Activated CD4-positive, alpha-beta T cell treated with anti-CD3 and anti-CD28 coated beads for 1 hour (primary cell): ENCODE data around the gene RBM19.
"Not testable (repeated sequence)": the region's sequence is repeated elsewhere in the genome, so short reads cannot be mapped to it uniquely, and the experiment has no call there.

ENCODE experiments used
- DNase-seq: peaks from one replicate; pipeline ENCODE4 v3.0.0-alpha.2; 2020

RBM19 gene

DNA sequence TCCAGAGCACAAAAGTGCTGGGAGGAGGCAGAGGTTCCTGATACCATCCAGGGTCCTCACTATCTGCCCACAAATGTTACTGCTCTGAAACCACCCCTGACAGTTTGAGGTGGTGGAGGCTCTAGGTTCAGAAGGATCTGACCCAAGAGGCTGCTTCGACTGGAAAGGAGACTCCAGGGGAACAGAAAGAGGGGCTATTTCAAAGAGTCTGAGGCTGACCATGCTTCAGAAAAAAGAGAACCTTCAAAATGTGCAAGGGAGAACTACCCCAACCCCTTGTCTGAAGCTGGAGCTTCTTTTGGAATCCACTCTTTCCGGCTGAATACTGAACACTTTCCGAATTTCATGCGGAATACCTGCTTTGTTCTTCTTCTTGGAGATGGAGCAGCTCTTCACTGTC lies 41.8 kb downstream of the RBM19 start:
- DNase-seq: no peak

DNA sequence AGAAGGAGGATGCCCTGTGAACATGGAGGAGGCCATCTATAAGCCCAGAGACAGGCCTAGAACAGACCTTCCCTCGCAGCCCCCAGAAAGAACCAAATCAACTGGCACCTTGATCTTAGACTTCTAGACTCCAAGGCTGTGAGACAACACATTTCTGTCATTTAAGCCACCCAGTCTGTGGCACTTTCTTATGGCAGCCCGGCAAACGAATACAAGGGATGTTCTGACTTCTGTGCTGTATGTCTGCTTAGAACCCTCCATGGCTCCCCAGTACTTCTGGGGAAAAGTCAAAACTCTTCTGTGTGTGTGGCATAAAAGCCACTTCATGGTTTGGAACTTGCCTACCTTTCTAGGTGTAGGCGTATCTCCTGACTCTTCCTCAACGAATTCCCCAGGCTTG lies 42.9 kb downstream of the RBM19 start:
- no peak for DNase-seq

DNA sequence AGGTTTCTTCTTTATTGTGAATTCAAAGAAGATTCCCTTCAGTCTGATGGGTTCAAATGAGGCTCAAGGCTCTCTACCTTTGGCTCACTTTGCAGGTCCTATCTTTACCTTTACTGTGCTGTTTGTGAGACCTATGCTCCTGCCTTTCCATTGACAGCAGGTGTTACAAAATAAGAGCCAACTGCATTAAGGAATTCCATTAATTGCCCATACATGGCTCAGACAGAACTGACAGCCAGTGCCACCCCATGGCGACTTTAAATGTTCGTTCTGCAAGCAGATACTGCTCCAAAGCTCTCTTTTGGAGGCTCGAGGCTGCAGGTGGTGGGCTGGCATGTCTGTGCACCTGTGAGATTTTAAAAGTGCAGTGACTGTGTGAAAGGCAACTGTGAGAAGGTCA lies 44.7 kb downstream of the RBM19 start:
- DNase-seq: no peak

DNA sequence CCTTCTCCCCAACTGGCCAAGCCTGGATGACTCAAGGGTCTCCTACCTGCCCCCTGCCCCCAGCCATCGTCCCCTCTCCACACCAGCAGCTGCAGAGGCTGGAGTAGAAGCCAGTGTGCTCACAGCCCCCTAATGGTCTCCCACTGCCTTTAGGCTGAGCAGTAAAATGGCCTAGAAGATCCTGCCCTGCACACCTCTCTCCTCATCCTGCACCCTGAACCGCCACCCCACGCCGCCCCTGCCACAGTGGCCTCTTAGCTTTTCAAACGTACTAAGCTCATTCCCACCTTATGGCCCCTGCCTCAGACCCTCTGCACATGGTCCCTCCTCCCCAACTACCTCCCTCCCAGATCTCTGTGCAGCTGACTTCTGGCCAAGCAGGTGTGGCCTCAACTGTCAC lies 46.3 kb downstream of the RBM19 start:
- no peak for DNase-seq

DNA sequence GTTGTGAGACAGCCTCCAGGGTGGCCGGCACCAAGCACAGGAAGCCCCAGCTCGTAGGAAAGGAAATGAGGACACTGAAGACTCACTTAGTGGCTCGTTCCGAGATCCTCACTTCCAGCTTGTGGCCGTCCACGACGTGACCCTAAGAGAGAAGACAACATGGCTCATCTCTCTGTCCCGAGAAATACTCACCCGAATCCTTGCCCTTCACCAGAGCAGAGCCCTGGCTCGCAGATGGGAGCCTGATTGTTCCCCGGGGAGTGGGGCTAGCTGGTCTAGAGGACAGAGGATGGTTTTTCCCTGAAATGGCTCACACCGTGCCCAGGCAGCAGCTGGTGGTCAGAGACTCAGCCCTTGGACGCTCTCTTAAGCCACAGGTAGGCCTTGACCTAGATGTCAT lies 47.8 kb downstream of the RBM19 start:
- DNase-seq: no peak

DNA sequence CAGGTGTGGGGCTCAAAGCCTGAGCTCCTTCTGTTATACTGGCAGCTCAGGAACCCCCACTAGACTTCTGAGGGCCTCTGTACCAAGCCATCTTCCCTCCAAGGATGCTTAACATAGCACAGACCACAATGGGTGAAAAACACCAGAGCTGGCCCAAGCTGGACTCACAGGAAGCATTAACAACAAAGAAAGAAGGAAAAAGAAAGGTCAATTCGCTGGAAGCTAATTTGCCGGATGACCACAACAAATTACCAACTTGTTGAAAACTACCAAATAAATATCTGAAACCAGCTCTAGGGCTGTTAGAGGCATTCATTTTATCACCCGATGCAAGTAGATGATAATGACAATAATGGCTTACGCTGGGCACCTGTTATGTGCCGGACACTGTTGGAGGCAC lies 48.7 kb downstream of the RBM19 start:
- no peak for DNase-seq

DNA sequence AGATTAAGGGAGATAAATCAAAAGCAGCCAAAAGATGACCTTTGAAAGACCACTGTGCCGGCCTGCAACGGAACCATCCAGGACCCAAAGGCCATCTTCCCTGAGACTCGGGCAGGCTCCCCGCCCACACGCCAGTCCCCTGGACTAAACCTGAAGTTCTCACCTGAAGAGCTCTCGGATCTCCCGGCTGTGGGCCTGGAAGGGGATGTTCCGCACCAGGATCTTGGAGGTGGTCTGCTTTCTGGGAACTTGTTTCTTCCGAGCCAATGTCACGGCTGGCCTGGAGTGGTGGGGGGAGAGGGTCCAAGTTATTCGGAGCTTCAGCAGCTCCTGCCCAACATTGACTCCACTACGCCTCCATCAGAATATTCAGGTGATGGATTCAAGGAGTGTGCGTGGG lies 51.3 kb downstream of the RBM19 start:
- no peak for DNase-seq

DNA sequence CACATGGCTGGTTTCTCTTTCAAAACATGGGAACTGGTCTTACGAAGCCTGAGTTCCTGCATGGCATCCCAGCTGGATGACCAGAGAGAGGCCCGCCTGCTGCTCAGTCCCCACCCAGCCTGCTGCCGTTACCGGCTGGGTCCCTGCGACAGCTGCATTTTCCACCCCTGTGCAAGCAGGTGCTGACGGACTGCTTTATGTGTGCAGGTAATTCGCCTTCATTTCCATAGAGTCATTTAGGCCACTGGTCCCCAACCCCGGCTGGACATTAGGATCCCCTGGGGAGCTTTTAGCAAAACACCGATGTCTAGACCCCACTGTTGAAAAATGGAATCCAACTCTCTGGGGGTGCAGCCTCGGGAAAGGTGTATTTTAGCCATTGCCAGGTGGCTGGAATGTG lies 51.9 kb downstream of the RBM19 start:
- no peak for DNase-seq

DNA sequence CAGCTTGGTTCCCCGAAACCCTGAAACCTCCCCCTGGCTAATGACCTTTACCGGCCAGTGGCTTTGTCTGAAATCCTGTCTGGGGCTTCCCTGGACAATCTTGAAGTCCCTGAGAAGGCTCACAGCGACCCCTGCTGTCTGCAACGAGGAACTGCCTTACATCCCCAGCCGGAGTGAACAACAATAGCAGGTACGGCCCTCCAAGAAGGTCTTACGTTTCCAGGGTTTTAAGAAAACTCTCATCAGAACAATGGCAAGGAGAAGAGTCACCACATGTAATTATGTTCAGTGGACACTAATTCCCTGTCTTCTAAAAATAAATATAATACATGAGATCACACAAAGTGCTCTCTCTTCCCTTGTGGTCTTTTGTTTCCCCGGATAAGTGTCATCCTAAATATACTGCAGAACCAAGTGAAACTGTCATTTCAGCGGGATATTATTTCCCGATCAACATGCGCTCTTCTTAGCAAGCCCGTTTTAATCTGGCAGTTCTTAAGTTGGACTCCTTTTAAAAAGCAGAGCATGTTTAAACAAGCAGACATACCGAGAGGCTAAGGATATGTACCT lies 53.3 kb downstream of the RBM19 start:
- peak; percentile 13 for DNase-seq

DNA sequence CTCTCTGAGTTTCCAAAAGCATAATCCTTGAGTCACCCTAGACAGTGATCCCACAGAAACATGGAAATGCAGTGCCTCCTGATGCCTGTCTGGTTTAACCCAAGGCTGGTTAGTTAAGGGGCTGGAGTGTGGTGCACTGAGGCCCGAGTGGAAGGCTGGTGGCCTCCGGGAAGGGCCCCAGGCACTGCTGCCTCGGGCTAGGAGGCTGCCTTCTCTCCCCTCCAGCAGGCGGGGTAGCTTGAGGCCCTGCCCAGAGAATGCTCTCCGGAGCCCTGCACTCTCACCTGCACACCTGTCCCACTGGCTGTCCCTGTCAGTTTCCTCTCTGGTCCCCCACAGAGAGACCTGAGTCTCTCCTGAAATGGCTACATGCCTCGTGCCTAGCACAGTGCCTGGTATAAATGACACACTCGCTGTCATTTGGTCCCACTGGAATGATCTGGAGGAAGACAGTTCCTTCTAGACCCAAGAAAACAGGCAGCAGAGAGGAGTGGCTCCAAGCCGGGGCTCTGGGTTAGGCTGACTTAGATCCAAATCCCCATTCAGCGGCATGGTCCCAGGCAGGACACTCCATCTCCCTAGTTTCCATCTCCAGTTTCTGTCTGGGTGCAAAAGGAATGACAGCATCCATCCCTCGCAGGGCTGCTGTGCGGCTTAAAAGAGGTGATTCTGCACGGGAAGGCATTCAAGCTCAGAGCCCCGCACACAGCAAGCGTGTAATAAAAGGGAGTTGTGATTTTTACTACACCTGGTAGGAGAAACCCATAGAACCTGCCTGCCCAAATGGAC lies 54.0 kb downstream of the RBM19 start:
- no peak for DNase-seq

DNA sequence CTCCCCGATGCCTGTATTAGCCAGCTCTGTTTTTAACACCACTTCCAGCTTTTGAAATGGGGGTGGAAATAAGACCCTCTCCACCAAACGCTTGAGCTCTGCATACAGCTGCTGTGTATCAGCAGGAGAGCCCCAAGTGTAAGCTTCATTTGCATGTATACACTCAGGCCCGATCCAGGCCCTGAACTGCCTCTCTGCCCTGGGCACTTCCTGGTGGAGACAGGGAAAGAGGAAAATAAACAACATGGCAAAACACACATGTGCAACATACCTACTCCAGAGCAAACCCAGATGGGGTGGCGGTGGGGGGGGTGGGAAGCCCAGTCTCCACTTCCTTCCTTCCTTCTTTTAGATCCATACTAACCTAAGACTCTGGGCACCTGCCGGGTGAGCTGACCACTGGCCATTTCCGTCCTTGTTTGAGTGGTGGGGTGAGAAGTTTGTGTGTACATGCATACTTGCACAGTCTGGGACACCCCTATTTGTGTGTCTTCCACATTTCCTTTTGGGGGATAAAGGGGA lies 55.3 kb downstream of the RBM19 start:
- DNase-seq: no peak

DNA sequence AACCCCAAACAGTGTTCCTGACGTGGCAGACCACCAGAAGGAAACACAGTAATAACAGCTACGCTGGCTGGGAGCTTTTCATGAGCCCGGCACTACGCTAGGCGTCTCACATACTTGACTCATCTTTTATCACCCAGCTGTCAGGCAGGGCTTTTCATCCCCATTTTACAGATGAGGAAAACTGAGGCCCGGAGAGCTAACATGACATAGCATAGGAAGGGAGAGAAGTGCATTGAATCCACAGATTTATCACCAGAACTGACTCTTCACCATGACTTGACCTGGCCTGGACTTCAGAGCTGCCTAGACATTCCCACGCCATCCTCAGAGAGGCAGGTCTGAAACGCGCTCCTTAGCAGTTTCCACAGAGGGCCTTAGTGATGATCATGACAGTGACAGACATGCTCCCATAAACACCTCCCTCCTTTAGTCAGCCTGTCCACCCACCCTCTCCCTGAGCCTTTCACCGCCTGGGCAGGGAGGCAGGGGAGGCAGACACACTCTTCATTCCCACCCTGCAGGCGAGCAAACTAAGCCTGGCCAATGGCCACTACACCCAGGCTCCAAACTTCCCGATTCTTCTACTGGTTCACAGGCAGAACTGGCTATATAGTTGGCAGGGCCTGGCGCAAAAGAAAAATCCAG lies 56.2 kb downstream of the RBM19 start:
- no peak for DNase-seq

DNA sequence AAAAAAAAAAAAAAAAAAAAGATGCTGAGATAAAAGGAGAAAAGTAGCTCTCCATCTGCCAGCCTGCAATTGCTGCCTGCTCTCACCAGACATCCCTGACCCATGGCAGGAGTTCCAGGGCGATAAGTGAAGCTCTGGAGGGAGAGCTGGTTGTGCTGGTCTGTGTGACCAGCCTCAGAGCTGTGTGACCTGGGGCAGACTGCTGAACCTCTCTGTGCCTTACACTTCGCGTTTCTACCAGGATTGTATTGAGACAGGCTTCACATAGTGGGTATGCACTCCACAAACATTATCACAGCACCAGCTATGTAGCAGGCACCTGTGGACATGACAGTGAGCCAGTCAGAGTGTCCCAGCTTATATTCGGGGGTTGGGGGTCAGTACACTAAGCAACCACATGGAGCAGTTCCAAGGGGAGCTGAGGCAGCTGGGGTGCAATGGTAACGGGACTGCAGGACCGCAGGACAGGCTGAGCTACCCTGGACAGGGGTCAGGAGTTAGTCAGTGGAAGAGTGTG lies 57.5 kb downstream of the RBM19 start:
- no peak for DNase-seq

DNA sequence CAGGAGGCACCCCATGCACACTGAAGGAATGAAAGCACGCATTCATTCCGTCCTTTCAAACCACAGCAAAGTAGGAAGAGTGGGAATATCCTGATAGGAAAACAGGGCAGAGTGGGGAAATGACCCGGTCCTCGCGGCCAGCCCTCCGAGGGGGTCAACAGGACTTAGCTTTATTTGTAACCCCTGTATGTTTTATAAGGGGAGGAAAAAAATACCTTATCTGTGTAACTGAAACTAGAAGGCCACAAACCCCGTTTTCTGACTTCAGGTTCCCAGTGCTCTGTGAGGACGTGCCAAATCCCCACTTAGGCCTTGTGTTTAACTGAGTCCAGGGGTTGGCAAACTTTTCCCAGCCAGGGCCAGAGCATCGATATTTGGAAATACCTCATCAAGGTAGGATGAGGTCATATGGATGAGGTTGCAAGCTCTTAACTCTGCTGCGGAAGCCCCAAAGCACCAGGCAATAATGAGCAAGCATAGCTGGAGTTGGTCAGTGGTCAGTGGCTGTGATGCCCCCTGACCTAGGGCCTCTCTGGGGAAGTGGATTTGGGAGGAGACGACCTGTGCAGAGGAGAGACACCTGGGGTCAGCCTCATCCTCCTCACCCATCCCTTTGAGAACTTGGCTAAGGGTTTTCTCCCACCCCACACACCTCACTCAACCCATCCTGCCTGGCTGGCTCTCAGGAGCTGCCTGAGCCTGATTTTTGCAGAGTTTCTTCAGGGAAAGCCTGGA lies 58.5 kb downstream of the RBM19 start:
- DNase-seq: no peak

DNA sequence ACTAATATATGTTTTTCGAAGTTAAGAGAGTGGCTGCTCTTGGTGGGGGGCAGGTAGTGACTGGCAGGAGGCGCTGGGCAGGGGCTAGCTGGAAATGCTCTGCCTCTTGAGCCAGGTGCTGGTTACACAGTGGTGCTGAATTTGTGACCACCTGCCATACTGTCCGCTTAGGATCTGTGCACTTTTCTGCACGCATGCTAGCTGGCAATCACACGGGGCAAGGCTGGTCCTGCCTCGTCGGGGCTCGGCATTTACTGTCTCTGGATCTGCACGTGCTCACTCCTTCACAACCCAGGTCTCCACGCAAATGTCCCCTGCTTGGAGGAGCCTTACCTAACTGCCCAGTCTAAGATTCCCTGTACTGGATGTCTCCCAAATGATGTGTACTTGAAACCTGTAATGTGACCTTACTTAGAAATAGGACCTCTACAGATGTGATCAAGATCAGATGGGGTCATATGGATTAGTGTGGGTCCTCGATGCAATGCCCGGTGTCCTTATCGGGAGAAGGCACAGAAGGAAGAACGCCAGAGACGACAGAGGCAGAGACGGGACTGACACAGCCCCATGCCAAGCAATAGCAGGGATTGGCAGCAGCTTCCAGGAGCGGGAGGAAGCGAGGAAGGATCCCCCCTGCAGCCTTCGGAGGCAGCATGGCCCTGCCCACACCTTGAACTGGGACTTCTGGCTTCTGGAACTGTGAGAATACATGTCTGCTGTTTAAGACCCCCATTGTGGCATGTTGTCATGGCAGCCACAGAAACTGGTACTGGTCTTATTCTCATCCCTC lies 59.5 kb downstream of the RBM19 start:
- no peak for DNase-seq

DNA sequence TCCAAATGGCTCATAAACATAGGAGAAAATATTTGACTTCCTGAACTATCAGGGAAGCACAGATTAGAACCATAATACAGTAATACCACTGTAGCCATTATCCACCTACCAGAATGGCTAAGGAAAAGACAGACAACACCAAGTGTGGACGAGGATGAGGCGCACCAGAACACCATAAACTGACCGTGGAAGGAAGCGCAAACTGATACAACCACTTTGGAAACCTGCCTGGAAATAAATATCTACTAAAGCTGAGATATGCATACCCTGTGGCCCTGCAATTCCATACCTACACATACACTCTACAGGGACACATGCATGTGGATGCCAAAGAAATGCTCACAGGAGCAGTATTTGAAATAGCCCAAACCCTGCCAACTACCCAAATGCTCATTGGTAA lies 60.3 kb downstream of the RBM19 start:
- no peak for DNase-seq

DNA sequence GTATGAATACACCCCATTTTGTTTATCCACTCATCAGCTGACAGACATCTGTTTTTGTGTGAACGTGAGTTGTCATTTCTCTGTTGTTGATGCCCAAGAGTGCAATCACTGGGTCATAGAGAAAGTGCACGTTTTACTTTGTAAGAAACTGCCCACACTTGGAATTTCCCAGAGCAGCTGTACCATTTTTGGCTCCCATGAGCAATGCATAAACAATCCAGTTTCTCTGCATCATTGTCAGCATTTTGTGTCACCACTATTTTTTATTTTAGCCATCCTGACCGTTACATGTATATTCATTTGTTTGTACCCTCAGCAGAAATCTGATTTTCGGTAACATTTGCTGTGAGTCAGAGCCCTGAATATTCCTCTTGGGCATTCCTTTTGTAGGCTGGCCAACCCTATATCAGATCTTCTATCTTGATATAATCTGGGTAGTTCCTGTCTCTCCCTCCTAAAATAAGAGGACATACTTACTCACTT lies 62.7 kb downstream of the RBM19 start:
- DNase-seq: no peak

DNA sequence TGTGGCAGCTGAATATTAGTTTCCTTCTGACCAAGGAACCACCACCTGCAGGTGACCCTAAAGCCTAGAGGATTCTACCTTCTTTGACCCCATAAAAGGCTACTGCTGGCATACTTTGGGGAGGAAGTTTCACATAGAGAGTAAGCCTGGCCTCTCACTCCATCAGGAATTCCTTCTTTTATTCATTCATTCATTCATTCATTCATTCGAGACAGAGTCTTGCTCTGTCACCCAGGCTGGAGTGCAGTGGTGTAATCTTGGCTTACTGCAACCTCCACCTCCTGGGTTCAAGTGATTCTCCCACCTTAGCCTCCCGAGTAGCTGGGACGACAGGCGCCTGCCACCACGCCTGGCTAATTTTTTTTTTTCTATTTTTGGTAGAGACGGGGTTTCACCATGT lies 64.8 kb downstream of the RBM19 start:
- not testable (repeated sequence) for DNase-seq

DNA sequence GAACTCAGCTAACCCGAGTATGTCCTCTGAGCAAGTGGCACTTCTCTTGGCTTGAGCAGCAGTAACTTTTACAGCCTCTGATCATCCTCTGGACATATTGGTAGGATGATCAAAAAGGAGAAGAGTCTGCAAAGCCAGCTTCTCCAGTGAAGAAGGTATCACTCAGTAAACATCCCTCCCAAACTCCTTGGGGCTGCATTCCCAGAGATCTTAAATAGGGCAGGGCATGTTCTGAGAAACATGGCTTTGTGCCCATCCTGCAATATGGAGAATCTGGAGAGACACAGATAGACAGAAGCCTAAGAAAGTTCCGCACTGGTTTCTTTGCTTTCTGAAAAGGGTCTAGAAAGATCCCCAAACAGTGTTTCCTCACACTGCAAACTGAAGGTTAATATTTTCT lies 65.4 kb downstream of the RBM19 start:
- DNase-seq: no peak

DNA sequence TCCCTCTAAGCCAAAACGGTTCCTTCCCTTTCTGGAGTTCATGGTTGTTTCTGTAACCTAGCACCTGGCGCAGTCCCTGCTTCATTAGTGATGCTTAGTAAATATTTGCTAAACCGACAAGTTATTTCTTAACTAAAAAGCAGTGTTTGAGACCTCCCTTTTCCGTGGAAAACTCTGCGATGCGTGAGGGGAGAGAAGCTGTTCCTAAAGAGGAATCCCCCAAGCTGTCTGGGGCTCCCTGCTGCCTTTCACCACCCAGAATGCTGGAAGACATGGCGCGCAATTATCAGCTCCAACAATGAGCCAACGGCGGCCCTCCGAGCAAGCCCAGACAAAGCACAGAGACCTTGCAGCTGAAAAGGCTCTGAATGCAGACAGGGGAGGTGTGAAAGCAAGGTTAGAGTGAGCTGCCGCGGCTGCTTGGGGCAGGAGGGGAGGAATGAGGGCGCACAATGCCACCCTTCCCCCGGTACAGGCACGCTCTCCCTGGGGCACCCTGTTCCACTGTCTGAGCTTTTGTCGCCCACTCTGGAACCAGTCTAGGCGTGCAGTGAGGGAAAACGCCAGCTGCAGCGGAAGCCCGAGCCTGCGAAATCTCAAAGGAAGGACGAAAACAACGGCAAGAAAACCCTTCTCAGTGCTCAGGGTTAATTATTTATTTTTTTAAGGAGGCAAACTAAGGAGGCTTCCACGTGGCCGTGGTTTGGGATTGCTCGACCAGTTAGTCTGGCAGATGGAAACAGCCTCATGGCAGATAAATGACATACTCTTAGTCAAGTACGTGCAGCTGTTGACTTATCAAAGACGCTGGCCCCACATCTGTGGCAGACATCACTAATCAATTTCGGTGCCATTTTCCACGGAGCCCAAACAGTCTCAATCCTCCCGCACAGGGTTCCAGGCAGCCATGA lies 66.3 kb downstream of the RBM19 start:
- no peak for DNase-seq

DNA sequence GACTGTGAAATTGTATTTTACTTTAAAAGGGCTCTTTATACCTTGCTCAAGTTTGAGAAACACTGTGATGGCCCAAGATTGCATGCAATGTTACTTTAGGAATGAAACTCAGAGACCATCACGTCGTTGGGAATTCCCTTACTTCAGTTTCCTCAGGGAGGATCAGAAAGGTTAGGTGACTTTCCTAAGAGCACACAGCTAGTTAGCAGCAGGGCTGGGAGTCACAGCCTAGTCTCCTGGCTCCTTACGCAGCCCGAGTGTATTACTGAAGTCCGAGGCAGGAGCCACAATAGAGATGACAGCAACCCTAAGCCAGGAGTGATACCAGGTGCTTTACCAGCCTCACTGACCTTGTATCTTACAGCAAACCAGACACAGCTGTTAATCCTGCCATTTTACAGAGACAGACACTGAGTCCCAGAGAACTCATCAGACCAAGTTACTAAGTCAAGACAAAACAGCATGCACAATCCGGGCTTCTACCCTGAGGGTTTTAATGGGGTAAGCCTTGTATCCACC lies 67.0 kb downstream of the RBM19 start:
- no peak for DNase-seq
